Measurements from ENCODE around the gene USP32.

GRCh38 chr17:60401819-60402218, 9.9 kb upstream of the USP32 start:
- TF ChIP-seq CTCF (optimal IDR thresholded peaks at IDR 0.05 in 1 of 3, IDR thresholded peaks at IDR 0.05 in 1 of 3, conservative IDR thresholded peaks at IDR 0.05 in 1 of 3; ENCODE audit: extremely low read depth in 1 of 3, insufficient read depth in 2 of 3, low read length in 3 of 3) (no peak), EZH2 (IDR thresholded peaks at IDR 0.05; ENCODE audit: low read length) (no peak)
